ENCODE measurements around the gene B3GNT9.

The B3GNT9 gene

GRCh38 chr16:67167588-67167987 lies 16.8 kb upstream of the B3GNT9 start:
- DNase-seq (ENCODE audit: low read depth, low spot score): no peak

DNA sequence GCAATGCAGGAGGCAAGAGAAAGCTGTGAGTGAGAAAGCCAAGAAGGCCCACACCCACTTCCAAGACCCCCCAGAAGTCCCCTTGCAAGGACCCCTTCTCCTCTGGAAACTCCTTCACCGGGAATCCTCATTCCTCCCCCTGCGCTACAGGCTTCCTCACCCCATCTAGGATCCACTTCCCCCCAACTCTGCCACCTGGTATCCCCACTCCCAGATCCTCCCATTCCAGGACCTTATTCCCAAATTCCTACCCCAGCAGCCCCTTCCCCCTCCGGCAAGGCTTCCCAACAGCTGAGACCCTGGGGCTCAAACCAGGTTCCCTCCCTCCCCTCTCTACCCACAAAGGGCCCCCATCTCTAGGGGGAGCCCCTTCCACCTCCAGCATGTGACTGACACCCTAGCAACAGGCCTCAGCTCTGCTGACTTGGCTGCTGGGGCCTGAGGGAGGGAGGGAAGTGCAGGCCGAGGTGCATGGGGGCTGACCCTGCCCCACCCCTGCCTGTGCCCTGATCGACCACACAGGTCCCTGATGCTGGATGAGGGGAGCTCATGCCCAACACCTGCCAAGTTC lies 15.9 kb upstream of the B3GNT9 start:
- DNase-seq (ENCODE audit: low read depth, low spot score): no peak

- DNase-seq (ENCODE audit: low read depth, low spot score): no peak
Observed at GRCh38 chr16:67166110-67166547, 15.3 kb upstream of the B3GNT9 start.

DNA sequence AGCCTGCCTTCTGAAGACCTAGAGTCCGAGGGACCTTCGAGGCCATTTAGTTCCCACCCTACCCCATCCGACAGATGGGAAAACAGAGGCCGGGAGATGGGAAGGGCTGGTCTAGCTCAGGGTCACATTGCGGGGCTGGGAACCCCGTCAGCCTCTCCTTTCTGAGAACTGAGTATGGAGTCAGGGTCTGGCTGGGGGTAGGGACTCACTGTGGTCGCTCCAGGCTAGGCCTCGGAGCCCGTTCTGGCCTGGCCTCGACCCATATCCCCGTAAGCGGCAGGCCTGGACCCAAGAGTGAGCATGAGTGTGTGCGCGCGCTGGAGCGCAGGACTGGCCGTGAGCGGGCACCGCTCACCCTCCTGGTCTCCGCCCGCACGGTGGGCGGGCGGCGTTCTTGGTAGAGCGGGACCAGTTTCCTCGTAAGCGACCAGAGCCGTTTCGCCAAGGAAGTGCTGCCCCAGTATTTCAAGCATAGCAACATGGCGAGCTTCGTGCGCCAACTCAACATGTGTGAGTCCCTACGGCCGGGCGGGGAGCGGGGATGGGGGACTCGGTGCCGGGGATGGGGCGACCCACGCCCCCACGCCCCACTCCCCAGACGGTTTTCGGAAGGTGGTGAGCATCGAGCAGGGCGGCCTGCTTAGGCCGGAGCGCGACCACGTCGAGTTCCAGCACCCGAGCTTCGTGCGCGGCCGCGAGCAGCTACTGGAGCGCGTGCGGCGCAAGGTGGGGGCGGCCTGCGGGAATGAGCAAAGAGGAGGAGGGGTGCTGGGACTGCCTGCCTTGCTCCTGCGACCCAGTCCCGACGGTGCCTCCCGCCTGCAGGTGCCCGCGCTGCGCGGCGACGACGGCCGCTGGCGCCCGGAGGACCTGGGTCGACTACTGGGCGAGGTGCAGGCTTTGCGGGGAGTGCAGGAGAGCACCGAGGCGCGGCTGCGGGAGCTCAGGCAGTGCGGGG lies 14.6 kb upstream of the B3GNT9 start:
- peak; percentile 46 for DNase-seq (ENCODE audit: low read depth, low spot score)

DNA sequence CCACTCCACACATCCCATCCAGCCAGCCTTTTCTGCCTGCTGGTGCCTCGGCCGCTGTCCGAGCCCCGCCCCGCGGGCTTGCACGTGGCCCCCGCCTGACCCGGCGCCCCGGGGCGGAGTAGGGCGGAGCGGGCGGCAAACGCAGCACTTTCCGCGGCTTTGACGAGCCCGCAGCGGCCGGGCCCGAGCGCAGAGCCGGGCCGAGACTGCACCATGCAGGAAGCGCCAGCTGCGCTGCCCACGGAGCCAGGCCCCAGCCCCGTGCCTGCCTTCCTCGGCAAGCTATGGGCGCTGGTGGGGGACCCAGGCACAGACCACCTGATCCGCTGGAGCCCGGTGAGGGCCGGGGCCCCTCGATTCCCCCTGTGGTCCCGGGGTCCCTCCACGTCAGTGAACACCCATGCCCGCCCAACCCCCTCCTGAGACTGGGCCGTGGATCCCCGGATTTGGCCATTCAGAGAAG lies 13.8 kb upstream of the B3GNT9 start, which contains the start of gene HSF4:
HSF4 (plus strand) TSS at position 147 of the 463 bp plus-strand sequence; CDS start at position 214, 67 bp downstream.
- DNase-seq (ENCODE audit: low read depth, low spot score): no peak

DNA sequence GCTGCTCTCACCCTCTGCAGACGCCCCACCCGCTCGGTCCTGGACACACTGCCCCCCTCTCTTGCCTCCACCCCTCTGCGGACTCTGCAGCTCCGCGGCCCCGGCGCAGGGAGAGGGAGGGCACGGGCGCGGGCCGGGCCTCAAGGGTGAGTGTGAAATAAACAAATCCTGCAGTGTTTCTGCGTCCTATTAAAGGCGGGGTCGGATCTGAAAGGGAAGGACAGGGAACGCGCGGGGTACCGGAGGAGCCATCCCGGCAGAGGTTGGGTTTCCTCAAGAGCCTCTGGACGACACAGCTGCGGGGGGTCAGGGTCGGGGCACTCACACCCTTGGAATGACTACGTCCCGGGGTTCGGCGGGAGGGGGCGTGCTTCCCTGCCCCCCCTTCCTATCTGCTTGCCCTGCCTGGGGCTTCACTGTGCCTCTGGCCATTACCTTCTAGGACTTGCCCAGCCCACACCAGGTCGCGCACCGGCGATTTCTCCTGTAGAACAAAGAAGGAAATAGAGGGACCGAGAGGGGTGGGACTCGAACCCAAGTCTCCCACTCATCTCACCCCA lies 13.3 kb upstream of the B3GNT9 start:
- no peak for DNase-seq (ENCODE audit: low read depth, low spot score)

DNA sequence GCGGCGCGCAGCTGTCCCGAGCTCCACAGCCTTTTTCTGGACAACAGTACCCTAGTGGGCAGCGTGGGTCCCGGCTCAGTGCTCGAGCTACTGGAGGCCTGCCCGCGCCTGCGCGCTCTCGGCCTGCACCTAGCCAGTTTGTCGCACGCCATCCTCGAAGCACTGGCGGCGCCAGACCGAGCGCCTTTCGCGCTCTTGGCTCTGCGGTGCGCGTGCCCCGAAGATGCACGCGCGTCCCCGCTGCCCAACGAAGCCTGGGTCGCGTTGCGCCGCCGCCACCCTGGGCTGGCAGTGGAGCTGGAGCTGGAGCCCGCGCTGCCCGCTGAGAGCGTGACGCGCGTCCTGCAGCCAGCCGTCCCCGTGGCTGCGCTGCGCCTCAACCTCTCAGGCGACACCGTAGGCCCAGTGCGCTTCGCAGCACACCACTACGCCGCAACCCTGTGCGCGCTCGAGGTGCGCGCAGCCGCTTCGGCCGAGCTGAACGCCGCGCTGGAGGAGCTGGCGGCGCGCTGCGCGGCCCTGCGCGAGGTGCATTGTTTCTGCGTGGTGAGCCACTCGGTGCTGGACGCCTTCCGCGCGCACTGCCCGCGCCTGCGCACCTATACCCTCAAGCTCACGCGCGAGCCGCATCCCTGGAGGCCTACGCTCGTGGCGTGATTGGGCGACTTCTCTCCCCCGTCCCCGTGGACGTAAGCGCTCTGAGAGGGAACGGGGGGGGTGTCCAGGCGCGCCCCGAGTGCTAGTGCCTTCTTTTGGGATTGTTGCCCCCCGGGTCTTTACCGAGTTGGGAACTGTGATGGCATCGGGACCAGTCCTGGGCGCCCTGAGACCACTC lies 12.6 kb upstream of the B3GNT9 start:
- DNase-seq (ENCODE audit: low read depth, low spot score): peak; percentile 68

DNA sequence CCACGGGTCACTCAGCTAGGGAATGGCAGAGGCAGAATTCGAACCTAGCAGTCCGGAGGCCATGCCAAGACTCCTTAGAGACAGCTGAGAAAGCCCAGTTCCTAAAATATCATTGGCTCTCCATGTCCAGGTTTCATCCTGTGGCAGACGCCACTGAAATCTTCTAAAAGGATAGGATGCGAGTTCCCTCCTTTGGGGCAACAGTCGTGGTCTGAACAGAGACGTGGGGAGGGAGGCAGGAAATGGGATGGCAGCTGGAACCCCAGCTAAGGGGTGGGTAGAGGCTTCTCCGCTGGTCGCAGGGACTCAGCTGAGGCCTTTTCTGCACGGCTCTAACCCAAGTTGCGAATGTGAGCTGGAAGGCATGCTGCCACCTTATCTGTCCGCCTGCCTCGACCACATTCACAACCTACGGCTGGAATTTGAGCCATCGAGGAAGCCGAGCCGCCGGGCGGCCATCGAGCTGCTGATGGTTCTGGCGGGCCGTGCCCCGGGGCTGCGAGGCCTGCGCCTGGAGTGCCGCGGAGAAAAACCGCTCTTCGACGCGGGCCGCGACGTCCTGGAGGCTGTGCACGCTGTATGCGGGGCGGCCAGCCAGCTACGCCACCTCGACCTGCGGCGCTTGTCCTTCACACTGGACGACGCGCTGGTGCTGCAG lies 11.8 kb upstream of the B3GNT9 start:
- peak; percentile 45 for DNase-seq (ENCODE audit: low read depth, low spot score)

- no peak for DNase-seq (ENCODE audit: low read depth, low spot score)
Observed at GRCh38 chr16:67161595-67162058, 10.8 kb upstream of the B3GNT9 start.

- DNase-seq (ENCODE audit: low read depth, low spot score): peak; percentile 45
Observed at GRCh38 chr16:67158637-67159600, 8.1 kb upstream of the B3GNT9 start.

GRCh38 chr16:67157892-67158635 lies 7.3 kb upstream of the B3GNT9 start:
- no peak for DNase-seq (ENCODE audit: low read depth, low spot score)

DNA sequence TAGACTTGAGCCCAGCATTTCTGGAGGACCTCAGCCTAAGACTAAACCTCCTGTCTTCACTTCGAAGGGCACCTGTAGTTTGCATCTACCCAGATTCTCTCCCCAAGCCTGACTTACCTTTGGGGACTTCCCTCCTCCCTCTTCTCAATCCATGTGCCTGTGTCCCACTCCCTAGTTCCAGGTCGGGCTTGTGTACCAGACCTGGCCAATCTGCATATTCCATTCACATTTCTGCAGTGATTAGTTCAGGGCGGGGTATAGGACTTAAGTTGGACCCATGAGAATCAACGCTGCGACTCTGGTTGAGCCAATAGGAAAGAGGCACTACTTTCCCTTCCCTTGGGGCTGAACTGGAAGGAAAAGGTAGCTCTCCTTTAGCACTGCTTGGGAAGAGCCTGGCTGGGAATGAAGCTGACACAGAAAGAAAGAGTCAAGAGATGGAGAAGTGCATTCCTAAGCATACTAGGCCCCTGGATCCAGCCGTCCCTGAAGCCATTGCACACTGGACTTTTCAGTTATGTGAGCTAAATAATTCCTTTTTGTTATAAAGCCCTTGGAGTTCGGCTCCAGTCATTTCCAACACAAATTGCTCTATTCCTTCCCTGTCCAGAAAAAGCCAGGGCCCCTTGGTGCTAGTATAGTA lies 6.4 kb upstream of the B3GNT9 start:
- DNase-seq (ENCODE audit: low read depth, low spot score): no peak

DNA sequence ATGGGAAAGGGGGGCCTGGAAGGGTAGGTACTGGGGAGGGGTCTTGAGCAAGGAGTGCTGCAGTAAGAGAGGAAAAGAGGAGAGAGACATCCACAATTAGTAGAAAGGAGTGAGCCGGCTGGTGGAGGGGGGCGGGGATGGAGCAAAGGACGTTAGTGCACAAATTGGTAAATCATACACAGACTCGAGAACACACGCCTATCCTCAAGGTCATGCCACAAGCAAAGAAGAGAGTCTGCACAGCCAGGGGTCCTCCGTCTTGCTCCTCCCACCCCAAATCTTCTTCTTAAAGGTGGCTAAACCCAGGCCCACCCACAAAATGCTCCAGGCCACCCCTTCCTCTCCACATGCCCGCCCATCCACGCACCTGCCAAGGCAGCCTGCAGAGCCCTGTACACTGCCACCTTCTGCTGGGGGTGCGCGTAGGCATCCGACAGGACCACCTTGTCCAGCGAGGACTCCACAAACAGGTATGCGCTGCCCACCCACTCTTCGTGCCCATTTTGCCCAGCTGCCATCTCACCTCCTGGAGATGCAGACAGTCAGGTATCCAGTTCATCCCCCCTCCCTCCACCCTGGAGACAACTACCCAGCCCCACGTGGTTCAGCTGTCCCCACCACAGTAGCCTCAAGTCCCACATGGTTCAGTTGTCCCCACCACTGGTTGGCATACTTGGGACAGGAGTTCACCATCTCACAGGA lies 5.5 kb upstream of the B3GNT9 start:
- no peak for DNase-seq (ENCODE audit: low read depth, low spot score)

GRCh38 chr16:67155295-67156142 lies 4.7 kb upstream of the B3GNT9 start:
- DNase-seq (ENCODE audit: low read depth, low spot score): peak; percentile 91

DNA sequence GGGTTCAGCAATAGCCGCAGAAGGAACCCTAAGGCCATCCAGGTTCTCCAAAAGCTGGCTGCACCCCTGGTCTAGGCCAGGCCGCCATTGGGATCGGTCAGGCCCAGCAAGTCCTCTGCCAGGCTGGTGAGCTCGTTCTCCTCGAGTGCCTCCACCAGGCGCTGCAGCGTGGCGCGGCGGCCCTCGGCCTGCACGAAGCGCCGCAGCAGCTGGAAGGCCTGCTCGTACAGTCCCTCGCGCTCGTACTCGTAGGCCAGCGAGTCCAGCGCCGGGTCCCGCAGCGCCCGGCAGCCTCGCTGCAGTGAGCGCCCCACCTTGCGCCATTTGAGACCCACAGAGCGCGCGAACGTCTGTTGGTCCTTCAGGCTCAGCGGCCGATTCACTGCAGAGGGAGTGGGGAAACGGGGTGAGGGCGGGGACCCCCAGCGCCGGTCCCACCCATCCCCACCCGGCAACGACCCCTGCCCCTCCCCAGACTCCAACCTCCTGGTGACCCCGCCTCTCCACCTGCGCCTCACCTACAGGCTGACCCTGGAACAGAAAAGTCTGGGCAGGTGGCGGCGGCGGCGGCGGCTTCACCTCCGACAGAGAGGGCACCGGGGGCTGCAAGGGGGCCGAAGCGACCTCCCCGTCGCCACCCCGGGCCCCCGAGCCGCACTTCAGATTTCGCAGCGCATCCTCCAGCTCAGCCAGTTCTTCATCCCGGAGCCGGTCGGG lies 3.9 kb upstream of the B3GNT9 start:
- DNase-seq (ENCODE audit: low read depth, low spot score): no peak

GRCh38 chr16:67151431-67152097 lies 766 bp upstream of the B3GNT9 start:
- DNase-seq (ENCODE audit: low read depth, low spot score): no peak
